ENCODE data around the gene LPCAT1.

The LPCAT1 gene

GRCh38 chr5:1479066-1479465 lies 44.7 kb downstream of the LPCAT1 start:
- Histone ChIP-seq H3K27ac (no peak overlapping the region), H3K4me3 (IDR thresholded peaks at IDR 0.05; ENCODE audit: insufficient read depth, low read depth, low read length) (no peak overlapping the region), H3K36me3 (ENCODE audit: insufficient read depth) (peaks cover 14% of the 10 kb centered on the region; the same call in 1 of the 2 replicates), H3K79me2 (ENCODE audit: insufficient read depth, low read depth) (no peaks in the 10 kb centered on the region), H3K4me2 (no peak overlapping the region), H3K9ac (no peak overlapping the region), H4K20me1 (ENCODE audit: insufficient read depth) (no peaks in the 10 kb centered on the region), H2AFZ (ENCODE audit: low read depth) (no peak overlapping the region), H3K4me1 (ENCODE audit: low read depth, poor library complexity, severe bottlenecking) (no peaks in the 10 kb centered on the region), H3K27me3 (ENCODE audit: insufficient read depth, low read depth) (no peaks in the 10 kb centered on the region)
- no peak for TF ChIP-seq CTCF (conservative IDR thresholded peaks at IDR 0.05; ENCODE audit: low read depth, low read length)

- no peak overlapping the region for H2AFZ ChIP-seq (ENCODE audit: low read depth)
- no peak overlapping the region for H3K4me2 ChIP-seq
- no peaks in the 10 kb centered on the region for H3K4me1 ChIP-seq (ENCODE audit: low read depth, poor library complexity, severe bottlenecking)
- H3K4me3 ChIP-seq (IDR thresholded peaks at IDR 0.05; ENCODE audit: insufficient read depth, low read depth, low read length), result no peak overlapping the region
- no peak overlapping the region for H3K27ac ChIP-seq
- H3K36me3 ChIP-seq (ENCODE audit: insufficient read depth), result peaks cover 14% of the 10 kb centered on the region; the same call in 1 of the 2 replicates
- H3K79me2 ChIP-seq (ENCODE audit: insufficient read depth, low read depth), result no peaks in the 10 kb centered on the region
- H4K20me1 ChIP-seq (ENCODE audit: insufficient read depth), result no peaks in the 10 kb centered on the region
- H3K27me3 ChIP-seq (ENCODE audit: insufficient read depth, low read depth), result no peaks in the 10 kb centered on the region
- no peak overlapping the region for H3K9ac ChIP-seq
- TF ChIP-seq CTCF (conservative IDR thresholded peaks at IDR 0.05; ENCODE audit: low read depth, low read length), result no peak
Observed at GRCh38 chr5:1478271-1479035, 45.3 kb downstream of the LPCAT1 start.

GRCh38 chr5:1477341-1477740 lies 46.4 kb downstream of the LPCAT1 start:
- H3K9ac ChIP-seq, result no peak overlapping the region
- no peaks in the 10 kb centered on the region for H3K27me3 ChIP-seq (ENCODE audit: insufficient read depth, low read depth)
- TF ChIP-seq CTCF (conservative IDR thresholded peaks at IDR 0.05; ENCODE audit: low read depth, low read length), result no peak
- H3K27ac ChIP-seq, result no peak overlapping the region
- H3K4me3 ChIP-seq (IDR thresholded peaks at IDR 0.05; ENCODE audit: insufficient read depth, low read depth, low read length), result no peak overlapping the region
- H4K20me1 ChIP-seq (ENCODE audit: insufficient read depth), result no peaks in the 10 kb centered on the region
- H3K36me3 ChIP-seq (ENCODE audit: insufficient read depth), result peaks cover 14% of the 10 kb centered on the region; the same call in 1 of the 2 replicates
- no peak overlapping the region for H3K4me2 ChIP-seq
- no peak overlapping the region for H2AFZ ChIP-seq (ENCODE audit: low read depth)
- H3K79me2 ChIP-seq (ENCODE audit: insufficient read depth, low read depth), result no peaks in the 10 kb centered on the region
- no peaks in the 10 kb centered on the region for H3K4me1 ChIP-seq (ENCODE audit: low read depth, poor library complexity, severe bottlenecking)

- H3K27ac ChIP-seq, result no peak overlapping the region
- H4K20me1 ChIP-seq (ENCODE audit: insufficient read depth), result no peaks in the 10 kb centered on the region
- H3K36me3 ChIP-seq (ENCODE audit: insufficient read depth), result peaks cover 14% of the 10 kb centered on the region; the same call in 1 of the 2 replicates
- no peak overlapping the region for H3K4me2 ChIP-seq
- H3K27me3 ChIP-seq (ENCODE audit: insufficient read depth, low read depth), result no peaks in the 10 kb centered on the region
- H3K4me1 ChIP-seq (ENCODE audit: low read depth, poor library complexity, severe bottlenecking), result no peaks in the 10 kb centered on the region
- H3K79me2 ChIP-seq (ENCODE audit: insufficient read depth, low read depth), result no peaks in the 10 kb centered on the region
- no peak for TF ChIP-seq CTCF (conservative IDR thresholded peaks at IDR 0.05; ENCODE audit: low read depth, low read length)
- no peak overlapping the region for H3K9ac ChIP-seq
- H2AFZ ChIP-seq (ENCODE audit: low read depth), result no peak overlapping the region
- H3K4me3 ChIP-seq (IDR thresholded peaks at IDR 0.05; ENCODE audit: insufficient read depth, low read depth, low read length), result no peak overlapping the region
Observed at GRCh38 chr5:1476967-1477310, 46.8 kb downstream of the LPCAT1 start.

Data from KMS-11 (cell line).